Upper lobe of left lung (tissue), 4 donors: Measurements from ENCODE around the gene TTC12.

ENCODE experiments used
- CTCF ChIP-seq, 6 experiments: fragments of 450-650 bp in 4 of 6; fragments of 200-600 bp in 2 of 6; sonication (generic) in 2 of 6; IDR thresholded peaks; one replicate each; pipeline ENCODE4 v1.5.1; 2016 to 2019; ENCODE audit warnings: antibody characterized with exemption in 6 of 6
- POLR2AphosphoS5 ChIP-seq, 2 donors: sonication (generic); formaldehyde crosslinking; IDR thresholded peaks; one replicate each; pipeline ENCODE4 v1.5.1; 2017; ENCODE audit warnings: antibody characterized with exemption in 2 of 2

GRCh38 chr11:113400631-113401230, 86.3 kb downstream of the TTC12 start:
- TF ChIP-seq CTCF (IDR thresholded peaks at IDR 0.05) (no peak), POLR2AphosphoS5 (IDR thresholded peaks at IDR 0.05) (no peak)
